ENCODE results near the gene CEP128.
"Not testable (repeated sequence)": the region's sequence is repeated elsewhere in the genome, so short reads cannot be mapped to it uniquely, and the experiment has no call there.

CEP128 gene

DNA sequence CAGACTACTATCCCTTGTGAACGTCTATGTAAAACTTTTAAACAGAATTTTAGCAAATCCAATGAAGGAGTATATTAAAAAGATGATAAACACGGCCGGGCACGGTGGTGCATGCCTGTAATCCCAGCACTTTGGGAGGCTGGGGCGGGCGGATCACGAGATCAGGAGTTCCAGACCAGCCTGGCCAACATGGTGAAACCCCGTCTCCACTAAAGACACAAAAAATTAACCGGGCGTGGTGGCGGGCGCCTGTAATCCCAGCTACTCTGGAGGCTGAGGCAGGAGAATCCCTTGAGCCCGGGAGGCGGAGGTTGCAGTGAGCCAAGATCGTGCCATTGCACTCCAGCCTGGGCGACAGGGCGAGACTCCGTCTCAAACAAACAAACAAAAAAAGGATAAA is 11.7 kb upstream of the CEP128 start:
- DNase-seq (ENCODE audit: low read depth): not testable (repeated sequence)

DNA sequence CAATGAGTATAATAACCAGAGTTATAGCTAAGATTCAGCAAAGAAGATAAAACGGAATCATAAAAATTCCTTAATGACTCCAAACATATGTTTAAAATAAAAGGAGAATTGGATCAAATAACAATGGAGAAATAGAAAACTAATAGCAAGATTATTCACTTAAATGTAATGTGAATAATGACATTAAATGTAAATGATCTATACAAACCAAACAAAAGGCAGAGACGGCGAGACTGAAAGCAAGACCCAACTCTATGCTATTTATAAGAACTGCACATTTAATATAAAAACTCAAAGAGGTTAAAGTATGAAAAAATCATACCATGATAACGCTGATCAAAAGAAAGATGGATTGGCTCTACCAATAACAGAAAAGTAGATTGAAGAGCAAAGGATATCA is 10.0 kb upstream of the CEP128 start:
- DNase-seq (ENCODE audit: low read depth): no peak

DNA sequence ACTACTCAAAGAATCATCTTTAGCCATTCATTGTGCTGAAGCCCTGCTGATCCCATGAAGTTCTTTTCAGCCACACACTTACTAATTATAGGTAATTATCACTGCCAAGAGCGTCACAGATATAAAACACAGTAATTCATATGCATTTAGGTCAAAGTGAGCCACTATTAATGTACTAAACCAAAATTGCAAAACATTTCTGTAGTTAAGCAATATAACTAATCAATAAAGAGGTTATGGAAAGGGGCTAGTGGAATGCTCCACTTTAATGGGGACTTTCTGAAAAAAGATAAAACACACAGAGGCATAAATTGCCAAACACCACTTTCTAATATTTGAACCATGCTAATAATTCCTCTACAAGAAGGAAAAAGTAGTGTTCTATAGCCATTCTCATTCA is 6.8 kb upstream of the CEP128 start:
- no peak for DNase-seq (ENCODE audit: low read depth)

GRCh38 chr14:80946797-80947196 is 5.3 kb upstream of the CEP128 start:
- no peak for DNase-seq (ENCODE audit: low read depth)

GRCh38 chr14:80946187-80946586 is 4.6 kb upstream of the CEP128 start:
- no peak for DNase-seq (ENCODE audit: low read depth)

DNA sequence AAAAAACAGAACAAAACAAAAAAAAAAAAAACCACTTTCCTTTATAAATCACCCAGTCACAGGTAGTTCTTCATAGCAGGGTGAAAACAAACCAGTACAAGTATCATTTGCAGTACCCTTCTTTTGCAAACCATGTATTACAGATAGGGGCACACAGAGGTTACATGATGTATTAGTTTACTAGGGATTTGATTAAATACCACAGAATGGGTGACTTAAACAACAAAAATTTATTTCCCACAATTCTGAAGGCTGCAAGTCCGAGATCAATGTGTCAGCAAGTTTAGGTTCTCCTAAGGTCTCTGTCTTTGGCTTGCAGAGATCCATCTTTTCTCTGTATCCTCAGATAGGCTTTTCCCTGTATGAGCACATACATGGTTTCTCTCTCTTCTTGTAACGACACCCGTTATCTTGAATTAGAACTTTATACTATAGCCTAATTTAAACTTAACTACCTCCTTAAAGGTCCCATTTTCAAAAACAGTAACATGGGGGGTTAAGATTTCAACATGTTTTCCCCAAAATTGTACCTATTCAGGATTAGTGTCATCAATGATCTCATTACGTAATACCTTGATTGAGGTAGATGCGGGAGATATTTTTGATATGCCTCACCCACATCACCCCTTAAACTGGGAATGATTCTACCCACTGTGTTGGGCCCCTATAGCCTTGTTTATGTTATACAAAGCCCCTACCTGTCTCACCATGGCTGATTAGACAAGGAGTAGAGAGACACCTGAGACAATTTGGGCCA is 3.5 kb upstream of the CEP128 start:
- no peak for DNase-seq (ENCODE audit: low read depth)

- DNase-seq (ENCODE audit: low read depth): no peak
These were observed 658 bp upstream of the CEP128 start for GRCh38 chr14:80942191-80942600.

DNA sequence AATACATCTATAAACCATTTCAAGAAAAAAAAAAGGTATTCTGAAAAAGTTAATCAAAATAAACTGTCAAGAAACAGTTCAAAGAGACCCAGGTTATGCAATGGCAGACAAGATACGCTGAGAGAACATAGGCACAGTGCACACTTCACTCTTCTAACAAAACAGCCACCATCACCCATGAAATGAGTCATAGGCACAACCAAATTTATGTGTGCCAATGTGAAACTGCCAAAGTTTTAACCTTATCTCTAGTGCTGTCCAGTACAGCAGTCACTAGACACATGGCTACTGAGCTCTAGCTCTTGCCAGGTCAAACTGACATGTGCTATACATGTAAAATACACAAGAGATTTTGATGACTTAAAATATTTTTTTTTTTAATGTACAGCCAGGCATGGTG is 1.4 kb downstream of the CEP128 start:
- DNase-seq (ENCODE audit: low read depth): no peak

- no peak for DNase-seq (ENCODE audit: low read depth)
These were observed 7.9 kb downstream of the CEP128 start for GRCh38 chr14:80933686-80934085.

DNA sequence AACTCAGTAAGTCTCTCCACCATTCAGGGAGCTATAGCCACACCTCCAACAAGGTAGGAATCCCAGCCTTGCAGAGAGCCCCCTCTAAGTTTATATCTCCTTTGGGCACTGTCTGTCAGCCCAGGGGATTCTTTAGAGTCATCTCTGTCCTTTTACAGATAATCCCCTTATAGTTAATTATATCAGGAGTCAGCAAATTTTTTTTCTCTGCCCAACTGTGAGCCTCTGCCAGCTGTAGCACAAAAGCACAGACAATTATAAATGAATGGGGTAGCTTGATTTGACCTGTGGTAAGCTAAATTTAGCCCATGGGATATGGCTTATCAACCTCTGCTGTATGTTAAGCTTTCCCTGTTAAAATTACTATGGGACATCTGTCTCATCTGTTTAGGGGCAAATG is 8.3 kb downstream of the CEP128 start:
- no peak for DNase-seq (ENCODE audit: low read depth)

DNA sequence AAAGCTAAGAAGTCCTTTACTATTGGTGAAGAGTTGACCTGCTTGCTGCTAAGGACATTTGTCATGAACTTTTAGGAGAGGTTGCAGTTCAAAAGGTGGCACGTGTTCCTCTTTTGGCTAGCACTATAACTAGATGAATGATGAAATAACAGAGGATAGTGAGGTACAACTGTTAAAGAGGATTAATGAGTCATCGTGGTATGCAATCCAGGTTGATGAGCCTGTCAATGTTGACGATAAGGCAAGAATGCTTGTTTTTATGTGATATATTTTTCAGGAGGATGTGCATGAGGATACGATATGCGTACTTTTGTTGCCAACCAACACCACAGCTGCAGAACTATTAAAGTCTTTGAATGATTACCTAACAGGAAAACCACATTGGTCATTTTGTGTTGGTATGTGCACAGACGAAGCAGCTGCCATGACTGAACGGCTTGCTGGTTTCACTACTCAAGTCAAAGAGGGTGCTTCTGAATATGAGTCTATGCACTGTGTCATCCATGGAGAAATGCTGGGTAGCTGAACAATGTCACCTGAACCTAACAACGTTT is 10.6 kb downstream of the CEP128 start:
- peak; percentile 85 for DNase-seq (ENCODE audit: low read depth)

DNA sequence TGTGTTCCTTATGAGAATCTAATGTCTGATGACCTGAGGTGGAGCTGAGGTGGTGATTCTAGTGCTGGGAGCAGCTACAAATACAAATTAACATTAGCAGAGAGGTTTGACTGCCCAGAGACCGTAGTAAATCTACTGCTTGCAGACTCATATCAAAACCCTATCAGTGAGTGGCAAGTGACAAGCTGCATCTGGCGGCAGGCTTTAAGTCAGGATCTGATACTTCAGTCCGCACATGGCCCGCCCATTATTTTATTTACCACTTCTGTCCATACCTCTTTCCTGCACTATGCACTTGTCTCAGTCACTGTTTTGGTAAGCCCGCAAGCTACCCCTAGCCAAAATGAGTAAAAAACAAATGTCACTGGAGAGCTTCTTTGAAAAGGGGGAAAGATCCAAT is 11.4 kb downstream of the CEP128 start:
- no peak for DNase-seq (ENCODE audit: low read depth)

- DNase-seq (ENCODE audit: low read depth): no peak
These were observed 14.2 kb downstream of the CEP128 start for GRCh38 chr14:80927083-80927989.

DNA sequence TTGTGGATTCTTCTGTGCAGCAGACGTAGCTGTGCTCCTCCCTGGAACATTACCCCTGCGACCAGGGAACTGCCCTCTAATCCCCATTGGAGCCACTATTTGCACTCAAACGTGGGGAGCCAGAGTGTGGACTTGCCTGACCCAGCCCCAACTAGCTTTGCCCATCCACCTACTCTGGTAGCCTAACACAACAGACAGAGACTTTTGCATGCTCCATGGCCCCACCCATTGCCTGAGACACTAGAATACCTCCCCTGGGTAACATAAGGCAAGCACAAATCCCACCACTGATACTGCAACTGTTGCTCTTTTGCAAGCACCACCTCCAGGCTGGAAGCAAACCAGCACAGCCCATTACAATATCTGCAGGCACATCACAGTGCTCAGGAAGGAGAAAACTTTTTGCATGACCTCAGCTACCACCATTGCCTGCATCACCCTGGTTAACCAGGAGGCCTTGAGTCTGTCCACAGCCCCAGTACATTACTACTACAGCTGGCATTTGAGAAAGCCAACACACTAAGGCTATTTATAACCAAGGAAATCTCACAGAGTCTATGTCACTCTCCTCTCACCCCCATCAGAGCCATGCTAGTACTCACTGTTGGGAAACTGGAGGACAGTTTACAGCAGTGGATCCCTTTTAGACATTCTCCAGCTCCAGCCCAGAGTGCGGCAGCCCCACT is 15.0 kb downstream of the CEP128 start:
- DNase-seq (ENCODE audit: low read depth): peak; percentile 55

DNA sequence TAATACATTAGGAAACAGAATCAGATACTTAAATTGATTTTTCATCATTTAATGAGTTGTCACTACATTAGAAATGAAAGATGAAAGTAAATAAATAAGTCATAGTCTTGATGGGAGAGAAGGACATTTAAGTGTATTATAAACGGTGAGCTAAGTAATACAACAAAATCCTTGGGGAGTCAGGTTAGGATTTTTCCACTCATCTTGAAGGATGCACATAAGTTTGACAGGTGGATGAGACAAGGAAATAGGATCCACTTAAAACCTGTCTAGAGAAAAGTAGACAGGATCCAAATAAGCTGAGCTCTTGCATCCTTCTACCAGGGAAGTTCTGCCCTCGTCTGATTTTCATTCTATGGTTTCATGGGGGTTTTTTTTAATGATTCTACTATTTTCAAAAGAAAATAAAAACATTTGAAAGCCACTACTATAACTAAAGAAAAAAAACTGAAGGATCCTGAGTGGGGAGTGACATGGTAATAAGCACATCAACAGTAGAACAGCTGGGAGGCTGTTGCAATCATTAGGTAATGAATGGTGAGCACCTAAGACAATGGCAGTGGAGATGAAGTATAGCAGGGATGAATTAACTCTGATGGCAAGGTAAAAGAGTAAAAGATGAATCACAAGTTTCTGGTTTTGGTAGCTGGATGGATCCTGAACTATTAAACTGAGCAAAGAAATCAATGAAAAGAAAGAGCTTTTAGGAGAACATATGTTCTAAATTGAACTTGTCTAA is 17.0 kb downstream of the CEP128 start:
- DNase-seq (ENCODE audit: low read depth): no peak

DNA sequence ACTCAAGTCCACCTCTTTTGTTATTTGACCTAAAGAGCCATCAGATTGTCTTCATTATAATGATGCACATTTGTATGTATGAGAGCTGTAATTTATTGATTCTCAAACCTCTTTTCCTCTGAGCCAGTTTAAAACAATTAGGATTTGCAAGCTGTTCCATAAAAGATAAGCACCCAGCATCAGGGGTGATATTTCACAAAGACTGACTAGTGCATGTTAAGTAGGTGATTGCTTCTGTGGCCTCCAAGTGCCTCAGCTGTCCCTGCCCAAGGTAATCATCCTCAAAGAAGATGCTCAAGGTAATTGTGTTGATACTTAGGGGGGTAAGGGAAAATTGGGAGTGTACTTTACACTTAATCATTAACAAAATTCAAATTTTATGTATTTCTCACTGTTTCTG is 18.2 kb downstream of the CEP128 start:
- no peak for DNase-seq (ENCODE audit: low read depth)

GRCh38 chr14:80919622-80920021 is 21.9 kb downstream of the CEP128 start:
- no peak for DNase-seq (ENCODE audit: low read depth)

GRCh38 chr14:80912013-80912412 is 29.5 kb downstream of the CEP128 start:
- DNase-seq (ENCODE audit: low read depth): not testable (repeated sequence)

GRCh38 chr14:80906946-80907345 is 34.6 kb downstream of the CEP128 start:
- DNase-seq (ENCODE audit: low read depth): no peak

- no peak for DNase-seq (ENCODE audit: low read depth)
These were observed 35.2 kb downstream of the CEP128 start for GRCh38 chr14:80906336-80906735.

DNA sequence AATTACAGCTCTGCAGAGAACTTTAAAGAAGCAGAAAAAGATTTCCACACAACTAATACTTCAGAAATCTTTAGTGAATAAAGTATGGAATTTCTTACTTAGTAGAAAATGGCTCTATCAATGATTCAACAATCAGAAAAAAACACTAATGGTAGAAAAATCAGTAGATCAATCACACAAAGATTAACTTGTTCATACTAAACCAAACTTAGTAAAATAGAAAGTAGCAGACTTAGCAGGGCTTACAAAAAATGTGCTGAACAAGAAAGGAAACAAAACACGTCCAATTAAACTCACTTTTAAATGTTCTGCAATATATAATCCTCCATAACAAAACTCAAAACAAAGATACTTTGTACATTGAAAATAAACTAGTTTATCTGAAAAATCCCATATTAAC is 38.9 kb downstream of the CEP128 start:
- DNase-seq (ENCODE audit: low read depth): no peak

- no peak for DNase-seq (ENCODE audit: low read depth)
These were observed 39.7 kb downstream of the CEP128 start for GRCh38 chr14:80901822-80902221.
